Measurements from ENCODE around the gene RAB10.

GRCh38 chr2:26114151-26114550 lies 80.3 kb downstream of the RAB10 start:
- no peak for TF ChIP-seq CTCF (conservative IDR thresholded peaks at IDR 0.05; ENCODE audit: low read depth in 2 of 2)
- no peak for TF ChIP-seq CREB1 (CRISPR knock-in tag; IDR thresholded peaks at IDR 0.05; ENCODE audit: low read depth)

Measured in GM23338 (cell line).